ENCODE measurements around the gene CENPC.
"Not testable (repeated sequence)": the region's sequence is repeated elsewhere in the genome, so short reads cannot be mapped to it uniquely, and the experiment has no call there.

The CENPC gene

DNA sequence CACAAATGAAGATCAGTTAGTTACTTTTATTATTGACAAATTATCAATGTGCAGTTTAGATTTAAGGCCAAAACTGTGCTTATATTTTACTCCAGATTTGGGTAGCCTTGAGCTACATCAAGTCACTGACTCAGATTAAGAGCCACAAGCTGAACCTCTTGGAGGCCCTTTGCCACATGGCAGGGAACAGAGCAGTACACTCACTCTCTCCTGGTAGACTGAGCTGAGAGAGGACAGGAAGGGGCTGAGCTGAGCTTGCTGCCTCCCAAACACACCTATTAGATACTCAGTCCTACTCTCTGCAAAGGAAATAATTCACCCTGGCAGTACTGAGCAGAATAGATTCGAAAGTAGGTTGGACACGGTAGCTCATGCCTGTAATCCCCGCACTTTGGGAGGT lies 21.0 kb upstream of the CENPC start:
- H3K27ac ChIP-seq: no peak overlapping the region
- no peak for TF ChIP-seq ZFX (IDR thresholded peaks at IDR 0.05; ENCODE audit: borderline replicate concordance)
- TF ChIP-seq, protein P1, sequence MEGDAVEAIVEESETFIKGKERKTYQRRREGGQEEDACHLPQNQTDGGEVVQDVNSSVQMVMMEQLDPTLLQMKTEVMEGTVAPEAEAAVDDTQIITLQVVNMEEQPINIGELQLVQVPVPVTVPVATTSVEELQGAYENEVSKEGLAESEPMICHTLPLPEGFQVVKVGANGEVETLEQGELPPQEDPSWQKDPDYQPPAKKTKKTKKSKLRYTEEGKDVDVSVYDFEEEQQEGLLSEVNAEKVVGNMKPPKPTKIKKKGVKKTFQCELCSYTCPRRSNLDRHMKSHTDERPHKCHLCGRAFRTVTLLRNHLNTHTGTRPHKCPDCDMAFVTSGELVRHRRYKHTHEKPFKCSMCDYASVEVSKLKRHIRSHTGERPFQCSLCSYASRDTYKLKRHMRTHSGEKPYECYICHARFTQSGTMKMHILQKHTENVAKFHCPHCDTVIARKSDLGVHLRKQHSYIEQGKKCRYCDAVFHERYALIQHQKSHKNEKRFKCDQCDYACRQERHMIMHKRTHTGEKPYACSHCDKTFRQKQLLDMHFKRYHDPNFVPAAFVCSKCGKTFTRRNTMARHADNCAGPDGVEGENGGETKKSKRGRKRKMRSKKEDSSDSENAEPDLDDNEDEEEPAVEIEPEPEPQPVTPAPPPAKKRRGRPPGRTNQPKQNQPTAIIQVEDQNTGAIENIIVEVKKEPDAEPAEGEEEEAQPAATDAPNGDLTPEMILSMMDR (IDR thresholded peaks at IDR 0.05): no peak

DNA sequence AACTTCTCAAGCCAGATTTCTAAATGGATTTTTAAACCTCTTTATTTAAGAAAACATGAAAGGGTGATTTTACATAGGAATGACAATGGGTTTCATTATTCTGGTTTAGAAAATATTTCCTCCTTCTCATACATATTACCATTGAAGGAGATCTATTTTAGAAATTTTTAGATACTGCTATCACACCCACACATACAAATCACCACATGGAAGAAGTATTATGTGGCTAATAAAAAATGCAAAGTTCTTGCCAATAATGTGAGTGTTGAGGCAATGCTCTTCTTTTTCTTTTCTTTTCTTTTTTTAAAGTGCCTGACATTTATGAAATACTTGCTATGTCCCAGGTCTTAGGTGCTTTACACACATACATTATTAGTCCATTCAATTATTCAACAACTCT lies 20.0 kb upstream of the CENPC start:
- TF ChIP-seq ZFX (IDR thresholded peaks at IDR 0.05; ENCODE audit: borderline replicate concordance): no peak
- TF ChIP-seq, protein P1 (IDR thresholded peaks at IDR 0.05): no peak

DNA sequence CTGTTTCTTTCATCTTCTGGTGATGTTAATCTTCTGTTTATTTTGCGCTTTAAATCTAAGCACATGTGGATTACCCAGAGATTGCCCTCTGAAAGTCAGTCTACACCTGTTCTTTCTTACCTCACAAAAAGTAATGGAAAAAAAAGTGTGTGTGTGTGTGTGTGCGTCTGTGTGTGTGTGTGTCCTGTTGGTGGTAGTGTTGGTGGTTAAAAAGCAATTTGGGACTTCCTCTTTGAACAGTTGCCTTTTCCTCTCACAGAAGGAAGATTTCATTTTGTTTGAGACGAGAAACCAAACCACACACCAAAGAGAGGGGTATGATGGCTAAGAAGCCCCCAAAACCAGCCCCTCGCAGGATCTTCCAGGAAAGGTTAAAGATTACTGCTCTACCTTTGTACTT lies 13.2 kb upstream of the CENPC start, which contains the start of gene STAP1:
TSS of gene STAP1 (plus strand) at position 235 of the 400 bp plus-strand sequence. CDS start at position 318, 83 bp downstream.
- TF ChIP-seq ZFX (IDR thresholded peaks at IDR 0.05; ENCODE audit: borderline replicate concordance): no peak
- TF ChIP-seq, protein P1 (IDR thresholded peaks at IDR 0.05): no peak
- no peak within 1 kb of the TSS for H3K27ac ChIP-seq

More for the DNA sequence above, 20.0 kb upstream of the CENPC start:
- no peak overlapping the region for H3K27ac ChIP-seq

DNA sequence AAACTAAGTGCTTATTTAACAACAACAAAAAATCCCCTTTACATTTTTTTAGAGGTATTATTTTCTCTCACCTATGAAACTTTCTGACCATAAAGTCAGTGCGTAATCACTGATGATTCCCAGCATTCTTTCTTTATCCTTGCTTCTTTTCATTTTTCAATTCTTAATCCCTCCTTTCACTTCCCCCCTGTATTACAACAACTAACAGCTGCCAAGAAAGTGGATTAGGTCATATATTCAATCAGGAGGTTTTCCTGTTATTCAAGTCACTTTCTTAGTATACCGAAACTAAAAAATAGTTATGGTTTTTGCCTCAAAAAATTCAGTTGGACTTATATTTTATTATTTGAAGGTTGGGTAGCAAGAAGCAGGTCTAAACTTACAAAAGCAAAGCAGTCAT lies 11.1 kb upstream of the CENPC start:
- TF ChIP-seq ZFX (IDR thresholded peaks at IDR 0.05; ENCODE audit: borderline replicate concordance): no peak
- TF ChIP-seq, protein P1 (IDR thresholded peaks at IDR 0.05): no peak

DNA sequence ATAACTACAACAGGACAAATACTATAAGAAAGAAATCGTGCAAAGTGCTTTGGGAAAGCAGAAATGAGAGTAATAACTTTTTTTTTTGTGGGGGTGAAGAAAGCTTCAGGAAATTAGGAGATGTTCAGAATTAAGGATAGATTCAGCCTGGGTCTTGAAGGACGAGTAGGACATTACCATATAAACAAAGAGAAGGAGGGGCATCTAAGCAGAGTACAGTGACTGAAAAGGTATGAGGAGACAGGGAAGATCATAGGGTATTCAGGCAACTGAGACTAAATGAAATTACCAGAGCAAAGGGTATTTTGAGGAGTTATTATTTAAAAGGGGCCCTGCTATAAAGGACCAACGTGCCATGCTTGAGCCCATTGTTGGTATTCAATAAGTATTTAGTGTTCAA lies 10.1 kb upstream of the CENPC start:
- TF ChIP-seq, protein P1 (IDR thresholded peaks at IDR 0.05): no peak
- TF ChIP-seq ZFX (IDR thresholded peaks at IDR 0.05; ENCODE audit: borderline replicate concordance): no peak
- H3K27ac ChIP-seq: no peak overlapping the region

More for the DNA sequence above, 11.1 kb upstream of the CENPC start:
- no peak overlapping the region for H3K27ac ChIP-seq

DNA sequence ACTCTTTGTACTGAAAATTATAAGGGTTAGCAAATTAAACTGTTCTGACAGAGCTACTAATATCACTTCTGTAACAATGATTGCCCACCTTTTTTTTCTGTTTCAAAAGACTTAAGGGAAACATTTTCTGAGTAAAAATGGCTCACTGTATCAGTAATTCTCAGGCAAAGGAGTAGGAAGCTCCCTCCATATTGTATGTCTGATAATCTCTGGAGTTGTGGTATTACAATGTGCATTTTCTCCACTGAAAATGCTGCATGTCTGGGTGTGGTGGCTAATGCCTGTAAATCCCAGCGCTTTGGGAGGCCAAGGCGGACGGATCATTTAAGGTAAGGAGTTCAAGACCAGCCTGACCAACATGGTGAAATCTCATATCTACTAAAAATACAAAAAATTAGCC lies 8.8 kb upstream of the CENPC start:
- TF ChIP-seq, protein P1 (IDR thresholded peaks at IDR 0.05): no peak
- no peak for TF ChIP-seq ZFX (IDR thresholded peaks at IDR 0.05; ENCODE audit: borderline replicate concordance)
- no peak overlapping the region for H3K27ac ChIP-seq

DNA sequence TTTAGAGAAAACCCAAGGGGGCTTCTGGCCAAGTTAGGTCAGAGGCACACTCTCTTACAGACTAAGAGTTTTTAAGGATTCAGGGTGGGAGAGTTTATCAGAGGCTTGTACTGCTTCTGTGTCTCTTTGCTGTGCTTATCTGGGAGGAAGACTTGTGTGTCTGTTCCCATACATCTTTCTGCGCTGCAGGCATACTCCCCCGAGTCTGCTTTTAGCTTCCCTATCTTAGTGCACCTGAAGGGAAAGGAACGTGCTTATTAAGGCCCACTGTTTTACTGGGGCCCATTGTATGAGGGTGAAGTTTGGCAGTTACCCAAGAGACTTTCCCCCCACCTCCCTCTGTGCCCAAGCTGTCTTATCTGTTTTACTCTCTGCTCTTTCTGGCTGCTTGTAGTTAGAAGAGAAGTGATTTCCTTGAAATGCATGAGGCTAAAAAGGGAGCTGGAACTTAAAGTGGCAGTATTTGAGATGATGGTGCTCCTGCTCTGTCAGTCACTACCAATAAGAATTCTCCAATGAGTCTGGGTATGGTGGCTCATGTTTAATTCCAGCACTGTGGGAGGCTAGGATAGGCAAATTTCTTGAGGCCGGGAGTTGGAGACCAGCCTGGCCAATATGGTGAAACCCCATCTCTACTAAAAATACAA lies 7.0 kb upstream of the CENPC start:
- not testable (repeated sequence) for H3K27ac ChIP-seq

DNA sequence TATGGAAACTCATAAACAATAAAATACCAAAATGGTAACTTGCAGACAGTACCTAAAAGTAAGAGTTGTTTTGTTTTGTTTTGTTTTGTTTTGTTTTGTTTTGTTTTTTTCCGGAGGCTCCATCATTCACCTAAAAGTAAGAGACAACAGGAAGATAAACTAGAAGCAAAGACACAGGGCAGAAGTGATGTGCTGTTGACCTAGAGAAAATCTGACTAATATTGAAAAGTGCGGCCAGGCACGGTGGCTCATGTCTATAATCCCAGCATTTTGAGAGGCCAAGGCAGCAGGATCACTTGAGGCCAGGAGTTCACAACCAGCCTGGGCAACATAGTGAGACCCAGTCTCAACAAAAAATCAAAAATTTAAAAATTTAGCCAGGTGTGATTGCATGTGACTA lies 5.6 kb upstream of the CENPC start:
- TF ChIP-seq, protein P1 (IDR thresholded peaks at IDR 0.05): no peak
- no peak for TF ChIP-seq ZFX (IDR thresholded peaks at IDR 0.05; ENCODE audit: borderline replicate concordance)
- no peak overlapping the region for H3K27ac ChIP-seq

All from 22Rv1 (cell line).